NCI-H748 treated with DMSO at 0.1 percent for 48 hours (cell line): ENCODE results near the gene ZFY.

Source experiments
- DNase-seq: peaks from one replicate; lab custom pipeline; 2025; lab: John Stamatoyannopoulos, UW

The ZFY gene

DNA sequence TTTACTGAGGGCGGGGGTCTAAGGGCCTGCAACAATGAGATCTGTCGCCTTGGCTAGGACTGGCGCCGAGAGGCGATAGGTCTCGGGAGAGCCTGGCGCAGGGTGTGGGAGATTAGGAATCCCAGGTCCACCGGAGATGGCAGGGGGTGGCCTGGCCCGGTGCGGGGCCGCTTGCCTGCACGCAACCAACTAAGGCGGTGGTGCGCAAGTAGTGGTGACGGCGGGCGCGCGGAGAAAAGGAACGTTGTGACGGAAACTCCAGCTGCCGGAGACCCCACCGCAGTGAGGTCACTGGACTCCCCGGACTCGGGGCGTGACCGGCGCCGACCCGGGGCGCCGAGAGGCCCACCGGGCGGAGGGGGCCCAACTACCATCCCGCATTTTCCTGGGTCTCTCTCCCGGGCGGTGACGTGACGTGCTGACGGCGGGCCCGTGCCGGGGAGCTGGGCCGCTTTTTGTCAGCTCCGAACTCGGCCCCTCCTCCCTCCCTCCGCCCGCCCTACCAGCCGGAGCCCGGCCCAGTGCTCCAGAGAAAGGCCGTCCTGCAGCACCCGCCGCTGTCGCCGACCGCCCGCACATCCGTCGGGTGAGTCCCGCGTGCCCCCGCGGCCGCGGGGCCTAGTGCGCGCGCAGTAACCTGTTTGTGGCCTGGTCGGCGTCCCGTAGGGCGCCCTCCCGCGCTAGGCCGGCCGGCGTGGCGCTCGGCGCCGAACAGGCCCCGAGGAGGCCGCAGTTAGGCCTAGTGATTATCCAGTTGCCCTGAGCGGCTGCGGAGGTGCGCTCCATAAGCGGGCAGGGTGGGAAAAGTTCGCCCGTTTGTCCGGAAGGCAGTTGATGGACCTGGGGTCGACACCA is at the start of gene ZFY:
Gene ZFY (plus strand): TSS at position 521 of the 855 bp plus-strand sequence. CDS start 18,556 bp downstream, outside the sequence.
- DNase-seq = no peak

DNA sequence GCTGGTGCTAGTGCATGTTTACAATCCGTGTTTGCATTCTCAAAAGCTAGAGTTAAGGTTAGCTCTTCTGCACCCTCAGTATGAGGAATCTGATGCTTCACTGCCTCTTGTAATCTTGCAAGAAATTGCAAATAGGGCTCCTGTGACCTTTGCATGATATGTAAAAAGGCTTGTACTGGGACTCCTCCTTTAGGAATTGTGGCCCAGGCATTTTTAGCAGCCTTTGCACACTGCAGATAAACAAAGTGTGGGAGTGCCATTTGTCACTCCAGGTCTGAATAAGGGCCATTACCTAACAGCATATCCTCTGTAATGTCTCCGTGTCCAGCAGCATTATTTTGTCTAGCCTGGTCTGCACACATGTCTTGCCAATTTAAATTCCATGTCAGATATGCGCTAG is 49.3 kb upstream of the ZFY start:
- no peak for DNase-seq

DNA sequence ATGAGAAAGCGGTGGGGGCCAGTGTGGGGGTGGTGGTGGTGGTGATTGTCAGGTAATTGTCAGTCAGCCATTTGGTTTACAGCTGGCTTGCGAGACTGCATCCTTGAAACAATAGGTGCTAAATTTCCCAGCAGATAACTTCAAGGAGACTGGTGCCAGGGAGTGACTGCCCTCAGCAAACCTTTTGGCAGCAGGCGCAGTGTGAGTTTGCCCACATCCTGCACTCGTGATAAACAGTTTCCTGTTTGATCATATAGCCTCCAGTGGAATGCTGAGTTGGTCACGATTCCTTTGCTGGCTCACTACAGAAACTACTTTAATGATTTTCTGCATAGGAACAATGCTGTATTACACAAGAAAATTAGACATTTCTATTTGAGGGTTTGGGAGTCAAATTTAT is 47.8 kb upstream of the ZFY start:
- DNase-seq = no peak

DNA sequence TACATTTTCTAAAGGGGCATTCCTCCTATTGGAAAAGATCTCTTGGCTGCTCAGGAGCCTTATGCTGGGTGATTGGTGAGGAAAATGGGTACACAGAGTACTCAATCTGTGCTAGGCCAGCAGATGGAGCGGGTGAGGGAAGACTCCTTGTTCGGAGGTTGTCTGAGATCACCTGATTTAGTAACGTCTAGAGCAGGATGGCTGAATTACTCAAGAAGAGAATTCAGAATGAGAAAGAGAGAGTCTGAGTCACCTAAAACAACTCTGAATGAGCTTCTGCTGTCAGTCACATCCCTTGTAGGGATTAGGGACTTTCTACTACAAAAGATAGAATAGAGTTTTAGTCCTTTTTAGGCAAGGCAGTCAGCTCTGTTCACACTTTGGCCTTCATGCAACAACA is 47.2 kb upstream of the ZFY start:
- no peak for DNase-seq

DNA sequence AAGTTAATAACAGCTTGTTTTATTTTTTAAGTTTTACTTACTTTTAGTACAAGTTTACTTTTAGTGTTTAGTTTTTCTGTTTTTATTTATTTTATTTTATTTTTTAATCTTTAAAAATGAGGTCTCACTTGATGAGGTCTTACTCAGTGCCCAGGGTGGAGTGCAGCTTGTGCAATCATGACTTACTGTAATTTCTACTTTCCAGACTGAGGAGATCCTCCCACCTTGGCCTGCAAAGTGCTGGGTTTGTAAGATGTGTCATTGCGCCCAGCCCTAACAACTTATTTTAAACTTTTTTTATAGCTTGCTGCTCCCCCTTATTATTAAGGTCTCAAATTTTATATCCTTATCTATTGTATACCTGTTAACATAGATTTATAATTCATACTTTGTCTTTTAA is 41.7 kb upstream of the ZFY start:
- DNase-seq = no peak

DNA sequence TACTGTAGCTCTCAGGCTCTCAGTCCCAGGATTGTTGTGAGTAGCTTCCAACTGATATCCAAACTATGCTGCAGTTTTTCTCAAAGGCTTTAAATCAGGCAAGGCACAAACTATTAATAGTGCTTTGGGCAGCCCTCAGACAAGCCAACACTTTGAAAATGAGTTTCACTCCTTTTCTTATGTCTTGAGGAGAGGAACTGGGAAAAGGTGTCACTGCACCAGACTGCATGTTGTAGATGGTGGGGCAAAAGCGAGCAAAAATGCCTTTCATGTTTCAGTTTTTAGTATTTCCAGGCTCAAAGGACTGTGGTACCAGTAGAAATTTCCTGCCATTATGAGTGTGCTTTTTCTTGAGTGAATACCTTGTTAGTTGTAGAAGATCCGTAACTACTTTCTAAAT is 39.1 kb upstream of the ZFY start:
- no peak for DNase-seq

DNA sequence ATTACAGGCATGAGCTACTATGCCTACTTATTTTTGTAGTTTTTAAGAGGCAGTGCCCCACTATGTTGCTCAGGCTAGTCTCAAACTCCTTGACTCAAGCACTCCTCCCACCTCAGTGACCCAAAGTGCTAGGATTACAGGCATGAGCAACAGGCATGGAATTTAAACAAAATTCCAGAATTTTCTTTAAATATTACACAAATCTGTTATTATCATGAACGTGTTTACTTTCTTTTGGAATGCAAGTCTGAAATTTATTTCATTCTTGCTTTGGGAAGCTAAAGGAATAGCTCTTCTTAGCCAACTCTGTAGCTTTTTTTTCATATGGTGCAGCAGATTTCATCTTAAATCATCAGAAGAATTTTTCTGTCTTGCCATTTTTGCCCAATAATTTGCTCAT is 27.8 kb upstream of the ZFY start:
- DNase-seq = no peak

DNA sequence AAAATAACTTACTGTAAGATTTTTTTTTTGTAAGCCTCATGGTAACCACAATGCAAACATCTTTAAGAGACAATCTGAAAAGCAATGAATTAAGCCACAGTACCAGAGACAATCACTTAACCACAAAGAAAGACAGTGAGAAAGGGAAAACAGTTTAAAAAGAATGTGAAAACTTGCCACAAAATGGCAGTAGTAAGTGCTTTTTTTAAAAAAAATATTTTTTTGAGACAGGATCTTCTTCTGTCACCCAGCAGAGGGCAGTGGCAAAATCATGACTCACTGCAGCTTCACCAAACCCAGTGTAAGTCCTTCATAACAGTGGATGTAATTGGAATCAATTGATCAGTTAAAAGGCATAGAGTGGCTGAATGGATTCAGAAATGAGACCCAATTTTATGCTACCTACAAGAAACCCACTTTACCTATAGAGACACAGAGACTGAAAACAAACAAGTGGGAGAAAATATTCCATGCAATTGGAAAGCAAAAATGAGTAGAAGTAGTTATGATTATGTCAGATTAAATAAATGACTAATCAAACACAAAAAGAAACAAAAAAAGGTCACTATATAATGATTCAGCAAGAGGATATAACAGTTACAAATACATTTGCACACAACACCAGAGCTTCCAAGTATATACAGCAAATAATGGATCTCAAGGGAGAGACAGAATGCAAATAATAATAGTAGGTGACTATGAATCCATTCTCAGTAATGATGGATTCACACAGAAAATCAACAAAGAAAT is 21.9 kb upstream of the ZFY start:
- DNase-seq = no peak

DNA sequence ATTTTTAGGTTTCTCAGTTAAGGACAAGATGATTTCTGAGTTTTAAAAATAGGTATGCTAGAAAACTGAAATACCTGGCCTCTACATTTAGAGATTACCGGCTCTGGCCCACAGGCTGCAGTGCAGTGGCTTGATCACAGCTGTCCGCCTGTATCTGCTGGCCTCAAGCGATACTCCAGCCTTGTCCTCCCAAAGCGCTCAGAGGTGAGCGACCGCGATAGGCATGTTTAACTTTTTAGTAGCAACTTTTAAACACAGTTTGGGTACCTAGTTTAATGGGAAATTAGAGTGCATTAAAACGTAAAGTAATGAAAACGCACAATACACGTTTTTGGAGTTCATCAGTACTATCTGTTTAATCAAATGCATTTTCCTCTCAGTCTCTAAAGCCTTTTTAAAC is 1.1 kb upstream of the ZFY start:
- no peak for DNase-seq

DNA sequence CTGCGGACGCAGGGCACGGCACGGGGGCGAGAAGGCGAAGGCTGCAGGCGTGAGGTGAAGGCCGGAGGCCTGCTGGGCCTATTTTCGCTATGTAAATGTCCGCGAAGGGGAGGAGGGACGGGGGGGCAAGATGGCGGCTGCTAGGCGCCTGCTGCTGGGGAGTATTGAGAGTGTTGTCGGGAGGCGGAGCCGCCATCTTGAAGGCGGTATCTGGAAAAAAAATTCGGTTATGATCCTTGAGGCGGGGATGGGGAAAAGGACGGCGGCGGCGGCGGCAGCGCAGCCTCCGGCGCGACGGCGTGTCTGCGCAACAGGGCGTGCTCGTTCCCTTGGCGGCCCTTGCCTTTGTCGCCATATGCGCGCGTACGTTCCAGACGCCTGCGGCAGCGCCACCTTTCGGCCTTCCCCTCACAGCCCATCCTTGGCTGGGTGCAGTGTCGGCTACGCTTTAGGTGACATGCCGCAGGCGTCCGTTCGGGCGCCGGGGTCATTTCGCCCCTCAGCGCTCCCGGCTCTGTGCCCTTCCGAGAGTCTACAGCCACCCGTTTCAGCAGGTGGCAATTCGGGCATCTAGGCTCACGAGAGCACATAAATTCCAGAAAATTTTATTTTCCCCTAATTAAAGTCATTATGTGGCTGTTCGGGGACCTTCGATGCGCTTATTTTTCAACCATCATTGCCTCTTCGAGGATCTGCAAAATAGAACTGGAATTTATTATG is 695 bp downstream of the ZFY start:
- DNase-seq = no peak

DNA sequence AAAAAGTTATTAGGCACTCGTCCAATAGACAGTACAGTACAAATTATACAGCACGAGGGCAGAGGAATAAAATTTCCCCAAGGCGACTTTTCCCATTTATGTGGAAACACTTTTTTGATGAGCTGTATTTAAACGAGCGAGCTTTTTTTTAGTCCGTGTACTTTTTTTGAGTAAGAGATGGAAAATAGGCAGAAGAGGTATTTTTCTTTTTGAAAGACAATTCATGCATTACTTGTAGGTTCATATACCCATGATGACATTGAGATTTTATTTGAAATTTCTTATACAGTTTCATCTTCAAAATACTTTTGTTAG is 1.2 kb downstream of the ZFY start:
- no peak for DNase-seq

DNA sequence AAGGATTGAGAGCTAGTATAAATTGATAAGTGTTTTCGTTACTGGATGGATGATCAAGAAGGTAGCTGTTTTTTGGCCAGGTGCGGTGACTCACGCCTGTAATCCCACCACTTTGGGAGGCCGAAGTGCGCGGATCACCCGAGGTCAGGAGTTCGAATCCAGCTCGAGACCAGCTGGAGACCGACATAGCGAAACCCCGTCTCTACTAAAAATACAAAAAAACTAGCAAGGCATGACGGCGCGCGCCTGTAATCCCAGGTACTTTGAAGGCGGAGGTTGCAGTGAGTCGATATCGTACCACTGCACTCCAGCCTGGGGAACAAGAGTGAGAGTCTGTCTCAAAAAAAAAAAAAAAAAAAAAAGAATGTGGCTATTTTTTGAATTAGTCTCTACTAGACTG is 2.0 kb downstream of the ZFY start:
- no peak for DNase-seq

DNA sequence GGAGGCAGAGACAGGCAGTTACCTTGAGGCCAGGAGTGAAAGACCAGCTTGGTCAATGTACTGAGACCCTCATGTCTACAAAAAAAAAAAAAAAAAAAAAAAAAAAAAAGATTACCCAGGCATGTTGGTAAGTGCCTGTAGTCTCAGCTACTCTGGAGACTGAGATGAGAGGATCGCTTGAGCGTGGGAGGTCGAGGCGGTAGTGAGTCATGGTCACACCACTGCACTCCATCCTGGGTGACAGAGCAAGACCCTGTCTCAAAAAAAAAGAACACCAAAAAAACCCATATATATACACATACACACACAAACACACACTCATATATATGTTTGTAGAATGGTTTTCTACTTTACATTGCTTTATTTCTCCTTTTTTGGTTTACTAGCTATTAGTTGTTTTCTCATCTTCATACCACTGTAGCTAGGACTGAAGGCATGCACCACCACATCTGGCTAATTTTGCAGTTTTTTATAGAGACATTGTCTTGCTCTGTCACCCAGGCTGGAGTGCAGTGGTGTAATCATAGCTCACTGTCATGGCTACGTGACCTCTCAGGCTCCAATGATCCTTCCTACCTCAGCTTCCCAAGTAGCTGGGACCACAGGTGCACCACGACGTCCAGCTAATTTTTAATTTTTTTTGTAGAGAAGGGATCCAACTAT is 14.5 kb downstream of the ZFY start:
- no peak for DNase-seq

DNA sequence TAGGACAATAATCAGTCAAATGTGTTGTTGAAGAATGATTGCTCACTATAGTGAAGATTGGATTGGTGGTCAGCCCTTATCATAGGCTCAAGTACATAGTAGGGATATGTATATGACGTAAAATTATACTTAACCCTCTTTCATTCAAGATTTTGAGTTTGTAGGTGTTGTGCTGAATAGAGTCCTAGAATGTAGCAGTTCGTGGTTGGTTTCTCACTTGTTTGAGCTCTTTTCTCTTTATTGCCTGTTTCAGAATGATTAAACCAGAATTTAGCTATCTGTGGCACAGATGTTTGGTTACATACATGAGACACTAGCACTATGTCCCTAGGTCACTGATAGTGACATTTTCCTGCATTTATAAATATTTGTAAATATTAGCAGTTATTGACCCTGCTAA is 15.5 kb downstream of the ZFY start:
- DNase-seq = no peak

DNA sequence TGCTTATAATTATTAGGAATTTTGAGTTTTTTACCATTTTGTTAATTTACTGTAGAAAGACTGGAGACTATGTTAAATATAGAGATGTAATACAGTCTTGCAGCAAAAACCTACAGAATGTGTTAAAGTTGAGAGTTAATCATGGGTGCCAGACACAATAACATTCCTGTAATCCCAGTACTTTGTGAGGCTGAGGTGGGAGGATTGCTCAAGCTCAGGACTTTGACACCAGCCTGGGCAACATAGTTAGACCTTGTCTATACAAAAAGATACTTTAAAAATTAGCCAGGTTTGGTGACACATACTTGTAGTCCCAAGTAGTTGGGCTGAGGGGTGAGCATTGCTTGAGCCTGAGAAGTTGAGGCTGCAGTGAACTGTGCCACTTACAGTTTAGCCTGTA is 17.7 kb downstream of the ZFY start:
- DNase-seq = no peak

DNA sequence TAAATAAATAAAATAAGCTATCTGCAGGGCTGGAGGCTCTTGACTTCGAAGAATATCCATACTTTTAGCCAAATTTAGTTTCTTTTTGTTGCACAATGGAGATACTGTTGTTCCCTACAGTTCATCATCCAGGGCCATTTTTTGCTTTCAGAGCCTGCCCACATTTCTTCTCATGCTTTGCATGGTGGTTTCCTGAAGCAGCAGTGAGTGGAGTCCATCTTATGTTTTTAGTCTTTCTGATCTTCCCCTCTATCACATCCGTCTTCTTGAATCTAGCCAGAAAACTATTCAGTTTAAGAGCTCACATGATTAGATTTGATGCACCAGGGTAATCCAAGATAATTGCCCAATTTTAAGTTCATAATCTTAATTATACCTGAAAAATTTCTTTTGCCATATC is 19.6 kb downstream of the ZFY start:
- DNase-seq = no peak

DNA sequence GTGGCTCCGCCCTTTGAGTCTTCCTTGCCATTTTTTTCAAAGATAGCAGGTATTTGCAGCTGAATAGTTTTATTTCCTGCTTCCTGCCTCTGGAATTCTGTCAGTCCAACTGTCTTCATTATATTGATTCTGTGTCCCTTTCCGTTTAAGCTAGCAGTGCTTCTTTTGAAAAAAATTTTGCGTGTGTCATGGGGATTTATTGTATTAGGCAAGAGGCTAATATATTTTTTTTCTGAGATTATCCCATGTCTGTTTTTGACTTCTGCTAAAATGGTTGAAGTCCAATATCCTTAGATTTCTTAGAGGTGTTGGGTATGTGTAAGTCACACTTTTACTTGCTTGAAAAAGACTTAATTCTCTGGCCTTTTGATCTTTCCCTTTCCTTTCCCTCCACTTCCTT is 20.4 kb downstream of the ZFY start:
- DNase-seq = no peak

DNA sequence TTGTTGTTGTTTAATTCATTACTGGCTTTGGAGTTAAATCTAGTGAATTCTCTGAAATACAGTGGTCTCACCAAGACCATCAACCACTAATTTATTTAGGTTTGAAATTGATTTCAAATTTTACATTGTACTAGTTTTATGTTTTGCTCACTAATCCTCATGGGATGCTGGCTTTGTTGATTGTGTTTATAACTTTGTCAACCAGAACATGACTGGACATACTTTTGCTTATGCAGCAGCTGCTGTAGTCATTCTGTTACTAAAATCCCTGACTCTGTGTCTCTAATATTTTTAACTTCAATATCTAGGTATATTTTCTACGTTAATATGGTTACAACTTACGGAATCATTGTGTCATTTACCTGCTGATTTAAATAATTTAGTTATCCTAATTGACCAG is 26.9 kb downstream of the ZFY start:
- no peak for DNase-seq

DNA sequence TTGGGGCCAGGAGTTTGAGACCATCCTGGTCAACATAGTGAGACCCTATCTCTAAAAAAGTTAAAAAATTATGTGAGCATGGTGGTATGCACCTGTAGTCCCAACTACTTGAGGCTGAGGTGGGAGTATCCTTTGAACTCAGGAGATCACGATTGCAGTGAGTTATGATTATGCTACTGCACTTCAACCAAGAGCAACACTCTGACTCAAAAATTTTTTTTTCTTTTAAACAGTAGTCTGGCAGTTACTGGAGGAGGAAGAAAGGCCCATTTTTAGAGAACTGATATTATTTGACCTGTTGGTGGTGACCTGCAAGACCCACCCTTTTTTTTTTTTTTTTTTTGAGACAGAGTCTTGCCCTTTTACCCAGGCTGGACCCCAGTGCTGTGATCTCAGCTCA is 29.6 kb downstream of the ZFY start:
- DNase-seq = no peak

DNA sequence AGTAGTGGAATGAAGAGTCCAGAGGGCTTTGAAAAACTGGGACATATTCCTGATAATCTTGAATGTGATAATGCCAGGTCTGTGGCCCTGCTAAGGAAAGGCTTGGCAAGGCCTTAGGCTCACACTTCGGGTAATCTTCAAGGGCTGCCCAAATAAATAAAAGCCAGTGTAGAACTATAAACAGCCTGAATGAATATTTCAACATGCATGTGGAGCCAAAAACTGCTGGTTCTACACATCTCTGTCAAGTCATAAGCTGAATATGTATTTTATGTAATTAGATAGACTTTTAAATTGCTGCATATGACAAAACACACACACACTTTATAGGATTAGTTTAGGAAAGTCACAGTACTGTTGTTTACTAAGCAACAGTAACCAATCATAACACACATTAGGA is 30.4 kb downstream of the ZFY start:
- no peak for DNase-seq

DNA sequence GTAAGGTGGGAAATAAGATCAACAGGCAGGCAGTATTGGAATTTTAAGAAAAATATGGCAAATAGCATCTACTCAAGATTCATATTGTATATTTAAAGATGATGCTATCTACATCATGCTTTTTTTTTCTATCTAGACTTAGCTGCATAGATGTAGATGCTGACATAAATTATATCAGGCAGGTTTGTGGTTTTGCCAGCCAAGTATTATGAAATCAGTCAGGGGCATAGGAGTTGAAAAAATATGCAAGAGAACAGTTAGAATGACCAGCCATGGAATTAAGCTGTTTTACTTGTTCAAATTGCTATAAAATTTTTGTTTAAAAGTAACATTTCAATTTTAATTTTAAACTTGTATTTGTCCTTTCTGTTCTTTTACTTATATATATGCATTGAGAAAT is 34.4 kb downstream of the ZFY start:
- no peak for DNase-seq

DNA sequence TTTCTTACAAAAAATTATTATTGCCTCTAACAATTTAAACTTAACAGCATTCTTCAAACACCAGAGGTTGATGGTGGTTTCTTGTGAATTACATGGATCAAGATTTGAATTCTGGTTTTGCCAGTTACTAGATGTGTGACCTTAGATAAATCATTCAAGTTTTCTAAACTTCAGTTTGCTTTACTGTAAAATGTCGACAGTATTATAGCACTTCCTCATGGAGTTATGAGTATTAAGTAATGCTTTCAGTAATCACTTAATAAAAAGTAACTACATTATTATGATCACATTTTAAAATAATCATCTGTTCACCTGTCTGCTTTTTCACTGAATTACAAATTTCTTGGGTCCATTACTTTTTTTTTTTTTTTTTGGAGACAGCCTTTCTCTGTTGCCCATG is 37.5 kb downstream of the ZFY start:
- DNase-seq = no peak
